Measurements from ENCODE around the gene TPST1.

GRCh38 chr7:66164356-66164755 is 40.8 kb upstream of the TPST1 start:
- TF ChIP-seq EZH2 (IDR thresholded peaks at IDR 0.05) (no peak), POLR2AphosphoS5 (IDR thresholded peaks at IDR 0.05; ENCODE audit: borderline replicate concordance, low read depth, low read length) (no peak)

All from SK-N-MC (cell line).